GM12801 (cell line): ENCODE data around the gene TPX2.

Source experiments
- TF ChIP-seq, protein P1 (sequence below): IDR thresholded peaks from one replicate; pipeline ENCODE4 v1.5.1; 2011; ENCODE audit warnings: control low read depth; ENCODE audit not compliant: insufficient read length; ENCODE audit errors: extremely low read depth

Gene TPX2

DNA sequence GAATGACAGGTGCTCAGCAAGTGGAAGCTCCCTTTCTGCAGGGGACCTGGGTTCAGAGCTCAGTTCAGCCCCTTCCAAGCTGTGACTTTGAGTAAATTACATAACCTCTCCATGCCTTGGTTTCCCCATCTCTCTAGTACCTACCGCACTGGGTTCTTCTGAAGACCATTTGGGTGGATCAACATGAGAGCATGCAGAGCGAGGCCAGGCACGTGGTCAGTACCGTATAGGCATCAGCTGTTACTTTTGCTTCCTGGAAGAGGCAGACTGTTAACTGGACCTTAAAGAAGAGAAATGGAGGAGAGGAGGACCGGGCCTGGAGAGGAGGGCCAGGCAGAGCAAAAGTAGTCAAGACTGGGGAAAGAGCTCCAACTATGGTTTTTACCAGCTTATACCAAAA lies 78.4 kb downstream of the TPX2 start:
- TF ChIP-seq, protein P1, sequence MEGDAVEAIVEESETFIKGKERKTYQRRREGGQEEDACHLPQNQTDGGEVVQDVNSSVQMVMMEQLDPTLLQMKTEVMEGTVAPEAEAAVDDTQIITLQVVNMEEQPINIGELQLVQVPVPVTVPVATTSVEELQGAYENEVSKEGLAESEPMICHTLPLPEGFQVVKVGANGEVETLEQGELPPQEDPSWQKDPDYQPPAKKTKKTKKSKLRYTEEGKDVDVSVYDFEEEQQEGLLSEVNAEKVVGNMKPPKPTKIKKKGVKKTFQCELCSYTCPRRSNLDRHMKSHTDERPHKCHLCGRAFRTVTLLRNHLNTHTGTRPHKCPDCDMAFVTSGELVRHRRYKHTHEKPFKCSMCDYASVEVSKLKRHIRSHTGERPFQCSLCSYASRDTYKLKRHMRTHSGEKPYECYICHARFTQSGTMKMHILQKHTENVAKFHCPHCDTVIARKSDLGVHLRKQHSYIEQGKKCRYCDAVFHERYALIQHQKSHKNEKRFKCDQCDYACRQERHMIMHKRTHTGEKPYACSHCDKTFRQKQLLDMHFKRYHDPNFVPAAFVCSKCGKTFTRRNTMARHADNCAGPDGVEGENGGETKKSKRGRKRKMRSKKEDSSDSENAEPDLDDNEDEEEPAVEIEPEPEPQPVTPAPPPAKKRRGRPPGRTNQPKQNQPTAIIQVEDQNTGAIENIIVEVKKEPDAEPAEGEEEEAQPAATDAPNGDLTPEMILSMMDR, result no peak

DNA sequence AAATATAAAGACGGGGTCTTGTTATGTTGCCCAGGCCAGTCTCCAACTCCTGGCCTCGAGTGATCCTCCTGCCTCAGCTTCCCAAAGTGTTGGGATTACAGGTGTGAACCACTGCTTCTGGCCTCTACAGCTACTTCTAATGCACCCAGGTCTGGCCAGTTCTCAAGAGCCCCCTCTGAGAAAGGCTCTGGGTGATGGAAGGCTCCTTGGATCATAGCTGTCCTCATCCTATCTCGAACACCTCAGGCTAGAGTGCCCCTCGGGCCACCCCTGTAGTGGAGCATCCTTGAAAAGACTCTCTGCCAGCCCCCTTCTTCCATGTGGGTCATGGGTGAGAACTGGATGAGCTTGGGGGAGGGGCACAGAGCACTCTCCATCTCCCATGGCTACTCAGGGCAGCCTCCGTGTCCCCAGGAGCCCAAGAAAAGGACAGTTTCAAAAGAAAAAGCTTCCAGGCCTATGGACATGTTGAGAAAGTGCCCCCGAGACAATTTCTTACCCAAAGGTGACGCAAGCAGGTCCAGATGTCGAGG lies 79.4 kb downstream of the TPX2 start:
- TF ChIP-seq, protein P1, result no peak

DNA sequence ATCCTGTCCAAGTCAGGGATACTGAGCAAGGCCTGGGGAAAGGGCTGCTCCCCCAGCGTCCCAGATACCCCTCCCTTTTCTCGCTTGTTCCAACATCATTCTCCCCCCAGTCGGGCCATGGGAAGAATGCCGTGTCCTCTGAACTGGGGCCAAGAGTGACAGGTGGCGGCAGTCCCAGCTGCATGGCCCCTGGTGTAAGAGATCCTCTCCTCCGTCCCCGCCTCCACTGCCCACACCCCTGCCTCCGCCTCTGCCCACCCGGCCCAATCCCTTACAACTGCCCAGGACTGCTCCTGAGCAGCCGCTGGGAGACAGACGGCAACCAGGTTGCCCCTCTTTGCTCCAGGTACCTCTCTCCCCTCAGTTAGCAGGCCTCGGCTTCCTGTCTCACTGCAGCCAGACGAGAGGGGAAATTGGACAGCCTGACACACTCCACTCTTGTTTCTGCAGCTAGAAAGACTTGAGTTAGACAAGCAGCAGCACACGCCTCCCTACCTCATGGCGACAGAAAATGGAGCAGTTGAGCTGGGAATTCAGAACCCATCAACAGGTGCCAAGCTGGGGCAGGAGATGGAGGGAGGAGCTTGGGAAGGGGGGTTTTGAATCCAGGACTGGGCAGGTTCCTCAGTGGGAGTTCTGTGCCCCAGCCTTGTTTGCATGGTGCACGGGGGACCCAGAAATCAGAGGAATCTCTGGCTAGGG lies 80.1 kb downstream of the TPX2 start, which contains the start of gene MYLK2:
Gene MYLK2, plus strand, starts transcription at position 274 of the 702 bp plus-strand sequence. Its CDS starts 225 bp downstream, at position 499.
- TF ChIP-seq, protein P1, result no peak

DNA sequence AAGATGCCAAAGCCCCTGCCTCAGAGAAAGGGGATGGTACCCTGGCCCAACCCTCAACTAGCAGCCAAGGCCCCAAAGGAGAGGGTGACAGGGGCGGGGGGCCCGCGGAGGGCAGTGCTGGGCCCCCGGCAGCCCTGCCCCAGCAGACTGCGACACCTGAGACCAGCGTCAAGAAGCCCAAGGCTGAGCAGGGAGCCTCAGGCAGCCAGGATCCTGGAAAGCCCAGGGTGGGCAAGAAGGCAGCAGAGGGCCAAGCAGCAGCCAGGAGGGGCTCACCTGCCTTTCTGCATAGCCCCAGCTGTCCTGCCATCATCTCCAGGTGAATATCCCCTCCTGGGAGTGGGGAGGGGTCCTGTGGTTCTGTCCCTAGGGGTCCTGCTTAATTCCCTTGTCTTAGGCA lies 81.1 kb downstream of the TPX2 start:
- TF ChIP-seq, protein P1, result no peak

DNA sequence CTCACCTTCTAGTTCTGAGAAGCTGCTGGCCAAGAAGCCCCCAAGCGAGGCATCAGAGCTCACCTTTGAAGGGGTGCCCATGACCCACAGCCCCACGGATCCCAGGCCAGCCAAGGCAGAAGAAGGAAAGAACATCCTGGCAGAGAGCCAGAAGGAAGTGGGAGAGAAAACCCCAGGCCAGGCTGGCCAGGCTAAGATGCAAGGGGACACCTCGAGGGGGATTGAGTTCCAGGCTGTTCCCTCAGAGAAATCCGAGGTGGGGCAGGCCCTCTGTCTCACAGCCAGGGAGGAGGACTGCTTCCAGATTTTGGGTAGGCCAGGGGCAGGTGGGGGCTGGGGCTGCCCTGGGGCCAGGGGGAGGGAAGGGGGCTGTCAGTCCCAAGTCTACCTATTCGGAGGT lies 82.3 kb downstream of the TPX2 start:
- TF ChIP-seq, protein P1, result no peak

DNA sequence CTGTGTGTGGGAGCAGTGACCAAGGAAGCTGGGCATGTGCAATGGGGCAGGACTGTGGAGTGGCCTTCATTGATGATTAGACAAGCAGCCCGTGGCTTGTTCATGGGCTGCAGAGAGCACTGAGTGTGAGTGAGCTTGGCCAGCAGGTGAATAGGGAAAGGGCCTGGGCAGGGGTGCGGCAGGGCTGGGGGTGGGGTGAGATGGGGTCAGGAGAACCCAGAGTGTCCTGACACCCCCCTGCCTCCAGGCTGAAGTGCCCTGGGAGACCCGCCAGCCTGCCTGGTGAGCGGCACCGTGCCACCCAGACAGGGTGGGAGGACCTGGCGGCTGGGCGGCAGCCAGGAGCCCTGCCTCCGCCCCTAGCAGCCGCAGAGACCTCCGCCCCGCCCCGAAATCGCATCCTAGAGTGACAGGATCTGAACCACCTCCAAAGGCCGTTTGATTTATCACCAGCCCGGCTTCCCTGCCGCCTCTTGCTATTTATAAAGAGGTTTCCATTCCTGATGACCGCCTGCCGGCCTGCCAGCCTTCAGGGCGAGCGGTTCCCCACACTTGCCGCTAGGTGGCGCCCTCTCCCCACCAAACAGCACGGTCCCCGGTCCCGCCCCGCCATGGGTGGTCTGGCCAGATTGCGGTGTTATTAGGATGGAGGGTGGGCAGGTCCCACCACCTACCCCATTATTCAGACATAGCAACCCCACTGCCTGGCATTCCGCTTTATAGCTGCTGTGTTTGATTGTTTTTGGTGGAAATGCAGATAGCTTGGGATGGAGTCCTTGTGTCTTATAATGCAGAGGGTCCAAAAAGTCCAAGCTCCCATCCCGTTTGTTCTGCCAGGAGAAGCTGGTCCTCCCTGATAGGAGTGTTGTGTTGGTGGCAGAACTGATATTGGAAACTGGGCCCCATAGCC lies 83.6 kb downstream of the TPX2 start:
- TF ChIP-seq, protein P1, result no peak
